Keratinocyte (primary cell): ENCODE measurements around the gene ZNF396. TPM values are rescaled to one million over a fixed set of nuclear protein-coding genes. Genes with fewer than 3 reads are reported as not detected.

Source experiments
- DNase-seq: peaks from one replicate; pipeline ENCODE4 v3.0.0-alpha.2; 2011; ENCODE audit warnings: low read depth, missing footprints, low spot score
- FAIRE-seq: peaks from 2 replicates; lab custom pipeline; 2011; peaks lifted over from hg19 to GRCh38; lab: Jason Lieb, UNC
- H2AFZ ChIP-seq: 2 replicates; pipeline ENCODE4 v1.6.0; 2012; ENCODE audit warnings: low read length, control low read depth, inconsistent platforms; ENCODE audit not compliant: control insufficient read depth
- H3K27ac ChIP-seq: 2 replicates; pipeline ENCODE4 v1.5.1; 2011; ENCODE audit warnings: low read length; ENCODE audit not compliant: control insufficient read depth, insufficient read depth
- H3K27me3 ChIP-seq: 3 replicates; pipeline ENCODE4 v1.6.0; 2011; ENCODE audit warnings: low read length; ENCODE audit not compliant: control insufficient read depth, insufficient read depth; ENCODE audit errors: extremely low read depth
- H3K36me3 ChIP-seq, 2 experiments: 2 replicates in 1 of 2; 3 replicates in 1 of 2; pipeline ENCODE4 v1.5.1; 2011; ENCODE audit warnings: low read length in 2 of 2, mild to moderate bottlenecking in 1 of 2; ENCODE audit not compliant: control insufficient read depth in 2 of 2, insufficient read depth in 2 of 2; ENCODE audit errors: extremely low read depth in 1 of 2
- H3K4me1 ChIP-seq: 3 replicates; pipeline ENCODE4 v1.5.1; 2011; ENCODE audit warnings: low read length; ENCODE audit not compliant: control insufficient read depth, insufficient read depth; ENCODE audit errors: extremely low read depth
- H3K4me2 ChIP-seq: 3 replicates; pipeline ENCODE4 v1.6.0; 2011; ENCODE audit warnings: low read depth, low read length; ENCODE audit not compliant: control insufficient read depth, insufficient read depth; ENCODE audit errors: extremely low read depth
- H3K4me3 ChIP-seq, 3 experiments: fragments of 200-600 bp in 1 of 3; sonication (generic) in 1 of 3; 2 replicates in 2 of 3; 3 replicates in 1 of 3; pipeline ENCODE4 v1.5.1; 2011 to 2016; ENCODE audit warnings: low read length in 3 of 3, mild to moderate bottlenecking in 3 of 3, control low read depth in 2 of 3, inconsistent platforms in 1 of 3, low read depth in 1 of 3, mixed read lengths in 1 of 3, mixed run types in 1 of 3, moderate library complexity in 1 of 3; ENCODE audit not compliant: control insufficient read depth in 2 of 3, insufficient read depth in 2 of 3; ENCODE audit errors: extremely low read depth in 1 of 3
- H3K79me2 ChIP-seq: 2 replicates; pipeline ENCODE4 v1.6.0; 2012; ENCODE audit warnings: low read length; ENCODE audit not compliant: control insufficient read depth, insufficient read depth
- H3K9ac ChIP-seq: 3 replicates; pipeline ENCODE4 v1.6.0; 2011; ENCODE audit warnings: low read length; ENCODE audit not compliant: control insufficient read depth, insufficient read depth; ENCODE audit errors: extremely low read depth
- H3K9me1 ChIP-seq: 3 replicates; pipeline ENCODE4 v1.6.0; 2011; ENCODE audit warnings: low read length; ENCODE audit not compliant: control insufficient read depth, insufficient read depth; ENCODE audit errors: extremely low read depth
- H3K9me3 ChIP-seq: 2 replicates; pipeline ENCODE4 v1.5.1; 2012; ENCODE audit warnings: low read depth, low read length; ENCODE audit not compliant: control insufficient read depth
- H4K20me1 ChIP-seq: 3 replicates; pipeline ENCODE4 v1.6.0; 2011; ENCODE audit warnings: low read length; ENCODE audit not compliant: control insufficient read depth, insufficient read depth; ENCODE audit errors: extremely low read depth
- CTCF ChIP-seq, 3 experiments: IDR thresholded peaks in 1 of 3; conservative IDR thresholded peaks in 1 of 3; optimal IDR thresholded peaks in 1 of 3; 2 replicates in 2 of 3; 3 replicates in 1 of 3; pipeline versions ENCODE3 to v1.5.1; 2011; ENCODE audit warnings: low read length in 3 of 3, mild to moderate bottlenecking in 3 of 3, moderate library complexity in 2 of 3, control low read depth in 1 of 3, inconsistent platforms in 1 of 3; ENCODE audit not compliant: insufficient read depth in 2 of 3; ENCODE audit errors: extremely low read depth in 1 of 3
- EZH2 ChIP-seq: IDR thresholded peaks from one replicate; pipeline ENCODE4 v1.6.1; 2012; ENCODE audit warnings: inconsistent platforms, mild to moderate bottlenecking, low read length, moderate library complexity
- dilution Hi-C: fragments of 300-500 bp; cut with MboI; formaldehyde crosslinking; loops from one replicate; pipeline ENCODE4 v1.7.0; 2020; ENCODE audit warnings: low sequenced_read_pairs; ENCODE audit not compliant: extremely low pct_ligation_motif_present
- polyA plus RNA-seq, 5 experiments: library from polyadenylated mRNA; depleted of rRNA in 3 of 5; stranded (reverse) in 3 of 5; stranded (forward) in 1 of 5; unstranded in 1 of 5; fragments of >200 nt; gene quantifications; 1 replicate in 1 of 5; 2 replicates in 3 of 5; 3 replicates in 1 of 5; pipeline versions ENCODE4 v1.2.1 to v1.2.3, GENCODE V29; 2011 to 2012; ENCODE audit warnings: missing spikeins in 2 of 5, low read depth in 1 of 5, low replicate concordance in 1 of 5

The ZNF396 gene
- polyA plus RNA-seq, 1 donor (not counting 4 experiments of a cell fraction or from before 2014, with no cell fraction given) = 0.49 TPM

- no peak overlapping the region for H2AFZ ChIP-seq
Measured at GRCh38 chr18:35343488-35343935, 33.6 kb downstream of the ZNF396 start.

DNA sequence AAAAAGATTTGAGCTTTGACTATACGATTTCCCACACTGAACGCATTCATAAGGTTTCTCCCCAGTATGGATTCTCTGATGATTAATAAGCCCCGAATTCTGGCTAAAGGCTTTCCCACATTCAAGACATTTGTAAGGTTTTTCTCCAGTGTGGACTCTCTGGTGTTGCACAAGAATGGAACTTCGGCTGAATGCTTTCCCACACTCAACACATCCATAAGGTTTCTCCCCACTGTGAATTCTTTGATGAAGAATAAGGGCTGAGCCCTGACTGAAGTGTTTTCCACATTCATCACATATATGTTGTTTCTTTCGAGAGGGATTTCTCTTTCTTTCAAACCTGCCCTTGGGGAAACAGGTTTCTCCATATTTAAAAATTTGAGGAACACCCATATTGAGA is 39.9 kb downstream of the ZNF396 start:
- dilution Hi-C loops = no loop called here
- FAIRE-seq = no peak
- DNase-seq = no peak
- H3K4me3 ChIP-seq = no peak overlapping the region
- H3K4me1 ChIP-seq = no peaks in the 10 kb centered on the region
- H4K20me1 ChIP-seq = peaks cover 4% of the 10 kb centered on the region
- no peaks in the 10 kb centered on the region for H3K27me3 ChIP-seq
- H3K36me3 ChIP-seq = peaks cover 23 to 31% of the 10 kb centered on the region in 2 experiments
- H3K79me2 ChIP-seq = peaks cover 31% of the 10 kb centered on the region
- H3K9me1 ChIP-seq = no peaks in the 10 kb centered on the region
- no peaks in the 10 kb centered on the region for H3K9me3 ChIP-seq
- no peak overlapping the region for H3K4me2 ChIP-seq
- H2AFZ ChIP-seq = no peak overlapping the region
- no peak for TF ChIP-seq CTCF (optimal IDR thresholded peaks at IDR 0.05 in 1 of 3, IDR thresholded peaks at IDR 0.05 in 1 of 3, conservative IDR thresholded peaks at IDR 0.05 in 1 of 3; ENCODE audit: extremely low read depth in 1 of 3, insufficient read depth in 2 of 3, low read length in 3 of 3)
- no peak for TF ChIP-seq EZH2
- no peak overlapping the region for H3K9ac ChIP-seq
- no peak overlapping the region for H3K27ac ChIP-seq

More at GRCh38 chr18:35343488-35343935, 33.6 kb downstream of the ZNF396 start:
- TF ChIP-seq CTCF (optimal IDR thresholded peaks at IDR 0.05 in 1 of 3, IDR thresholded peaks at IDR 0.05 in 1 of 3, conservative IDR thresholded peaks at IDR 0.05 in 1 of 3; ENCODE audit: extremely low read depth in 1 of 3, insufficient read depth in 2 of 3, low read length in 3 of 3) (no peak), EZH2 (no peak)
- Histone ChIP-seq H4K20me1 (peaks cover 17% of the 10 kb centered on the region), H3K4me1 (peaks cover 6% of the 10 kb centered on the region), H3K4me2 (peak overlapping the region; percentile 77), H3K9me1 (no peaks in the 10 kb centered on the region), H3K36me3 (peaks cover 12 to 18% of the 10 kb centered on the region in 2 experiments), H3K79me2 (peaks cover 50% of the 10 kb centered on the region), H3K4me3 (peak overlapping the region; percentile 82 to 91 (median 85)), H3K9me3 (no peaks in the 10 kb centered on the region), H3K27ac (peak overlapping the region; percentile 92), H3K9ac (peak overlapping the region; percentile 97), H3K27me3 (no peaks in the 10 kb centered on the region)
- no peak for DNase-seq
- no peak for FAIRE-seq
- dilution Hi-C loops = no loop called here
